Right lobe of liver (tissue), 4 donors: ENCODE results near the gene APOA1.

Experiments used
- CTCF ChIP-seq, 4 donors: fragments of 200-600 bp in 3 of 4; fragments of 450-650 bp in 1 of 4; IDR thresholded peaks; one replicate each; pipeline versions ENCODE4 v1.5.1 to v1.8.0; 2016 to 2022; ENCODE audit warnings: antibody characterized with exemption in 4 of 4, mild to moderate bottlenecking in 2 of 4
- POLR2A ChIP-seq: fragments of 450-650 bp; IDR thresholded peaks from one replicate; pipeline ENCODE4 v1.6.1; 2017; ENCODE audit warnings: antibody characterized with exemption, mild to moderate bottlenecking
- donor health status: DM: no; HTN: no; CAD: no.
- donor health status: DM: no; HTN: no; CAD: no.
- donor health status: DM: no; HTN: yes; CAD: no.

- TF ChIP-seq CTCF (IDR thresholded peaks at IDR 0.05) (no peak), POLR2A (no peak)
These were observed 3.4 kb upstream of the APOA1 start for GRCh38 chr11:116840746-116841296.
